HG03175 (cell line): ENCODE data around the gene LIPE.

Experiments
- ATAC-seq: cut with Tn5 transposase; IDR thresholded peaks from one replicate; pipeline ENCODE4 v1.9.1; 2021; ENCODE audit warnings: mild to moderate bottlenecking, moderate library complexity; ENCODE audit not compliant: unreplicated experiment

The LIPE gene

GRCh38 chr19:42360787-42361544 is 66.2 kb downstream of the LIPE start:
- no peak for ATAC-seq

GRCh38 chr19:42357290-42357689 is 69.9 kb downstream of the LIPE start:
- no peak for ATAC-seq

- ATAC-seq, result no peak
Observed at GRCh38 chr19:42356686-42357085, 70.5 kb downstream of the LIPE start.

GRCh38 chr19:42355896-42356295 is 71.3 kb downstream of the LIPE start:
- ATAC-seq, result no peak

GRCh38 chr19:42353341-42354015 is 73.7 kb downstream of the LIPE start:
- no peak for ATAC-seq

GRCh38 chr19:42352301-42353259 is 74.6 kb downstream of the LIPE start:
- peak; percentile 64 for ATAC-seq
